HuH-7 (cell line): ENCODE data around the gene SNRPD1.
"Not testable (repeated sequence)": the region's sequence is repeated elsewhere in the genome, so short reads cannot be mapped to it uniquely, and the experiment has no call there.

Source experiments
- DNase-seq: peaks from one replicate; pipeline ENCODE4 v3.0.0; 2011; ENCODE audit warnings: low spot score

SNRPD1 gene

DNA sequence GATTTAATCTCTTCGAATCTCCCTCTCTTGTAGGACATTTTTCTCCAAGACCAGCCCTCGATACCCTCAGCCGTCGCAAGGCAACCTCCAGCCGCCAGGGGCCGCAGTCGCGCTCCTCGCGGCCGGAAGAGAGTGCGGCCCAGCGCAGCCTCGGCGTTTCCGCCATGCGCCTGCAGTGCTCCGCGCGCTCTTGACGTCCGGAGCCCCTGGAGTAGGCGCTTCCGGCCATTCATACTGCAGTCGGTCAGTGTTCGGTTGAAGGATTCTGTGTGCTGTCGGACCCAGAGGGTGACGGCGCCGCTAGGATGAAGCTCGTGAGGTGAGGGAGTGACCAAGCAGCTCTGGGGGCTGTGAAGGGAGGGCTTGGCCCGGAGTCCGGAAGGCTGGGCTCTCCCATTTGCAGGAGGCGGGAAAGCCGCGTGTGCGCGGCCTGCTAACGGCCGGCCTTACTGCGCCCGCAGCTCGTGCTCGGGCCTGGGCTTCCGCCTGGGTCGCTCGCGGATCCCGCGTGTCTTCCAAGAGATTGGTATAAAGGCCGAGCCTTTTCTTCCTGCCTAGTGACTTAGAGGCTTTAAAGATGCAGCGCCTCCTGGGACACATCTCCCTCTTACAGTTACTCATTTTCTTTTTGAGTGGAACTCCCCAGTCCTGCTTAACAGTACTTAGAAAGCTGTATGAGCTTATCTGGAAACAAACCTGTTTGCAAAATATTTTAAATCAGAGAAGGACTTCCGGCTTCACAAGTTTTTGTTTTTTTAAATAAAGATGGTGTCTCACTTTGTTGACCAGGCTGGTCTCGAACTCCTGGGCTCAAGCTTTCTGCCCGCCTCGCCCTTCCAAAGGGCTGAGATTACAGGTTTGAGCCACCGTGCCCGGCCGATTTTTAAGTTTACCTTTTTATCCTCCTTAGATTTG, at the start of gene SNRPD1:
Gene SNRPD1 (plus strand): TSS at position 190 of the 915 bp plus-strand sequence. CDS start 116 bp downstream, at position 306.
- peak; percentile 90 for DNase-seq

DNA sequence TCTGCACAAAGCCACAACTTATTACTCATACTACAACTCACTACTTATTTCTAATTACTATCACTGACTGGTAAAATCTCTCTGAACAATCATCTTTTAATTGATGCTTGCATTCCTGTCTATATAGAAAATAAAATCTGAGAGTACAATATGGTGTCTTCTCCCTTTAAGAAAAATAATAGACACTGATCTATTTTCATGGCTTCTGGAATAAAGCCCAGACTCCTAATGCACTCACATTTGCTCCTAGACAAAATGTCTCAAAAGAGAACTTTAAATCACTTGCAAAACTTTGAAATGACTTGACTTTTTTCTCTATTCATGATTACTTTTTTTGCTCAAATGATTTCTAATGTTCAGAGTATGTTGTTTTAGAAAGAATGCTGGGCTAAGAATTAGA, 40.3 kb upstream of the SNRPD1 start:
- DNase-seq, result no peak

DNA sequence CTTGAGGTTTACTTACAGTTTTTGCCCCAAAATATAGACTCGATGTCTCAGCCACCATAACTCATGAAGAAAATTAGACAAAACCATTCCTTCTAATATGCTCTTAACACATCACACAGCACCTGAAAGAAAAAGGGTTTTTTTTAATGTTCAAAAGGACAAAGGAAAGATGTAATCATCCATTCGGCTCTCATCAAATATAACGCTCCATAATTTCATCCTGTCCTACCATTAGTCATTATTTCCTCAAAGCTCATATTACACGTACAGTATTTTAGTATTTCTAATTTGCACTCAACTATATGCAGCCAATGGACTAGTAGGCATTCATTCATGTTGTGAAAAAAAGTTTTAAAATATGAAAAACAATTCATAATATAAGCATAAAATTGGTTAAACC, 36.5 kb upstream of the SNRPD1 start:
- no peak for DNase-seq

DNA sequence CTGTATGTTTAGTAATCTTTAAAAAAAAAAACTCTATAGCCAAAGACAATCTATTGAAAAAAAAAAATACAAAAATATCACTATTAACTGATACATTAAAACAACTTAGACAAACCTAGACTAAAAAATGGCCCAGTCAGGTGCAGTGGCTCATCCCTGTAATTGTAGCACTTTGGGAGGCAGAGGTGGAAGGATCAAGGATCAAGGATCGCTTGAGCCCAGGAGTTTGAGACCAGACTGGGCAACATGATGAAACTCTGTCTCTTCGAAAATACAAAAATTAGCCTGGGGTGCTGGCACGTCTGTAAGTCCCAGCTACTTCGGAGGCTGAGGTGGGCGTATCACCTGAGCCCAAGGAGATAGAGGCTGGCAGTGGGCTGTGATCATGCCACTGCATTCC, 27.7 kb upstream of the SNRPD1 start:
- DNase-seq, result no peak

DNA sequence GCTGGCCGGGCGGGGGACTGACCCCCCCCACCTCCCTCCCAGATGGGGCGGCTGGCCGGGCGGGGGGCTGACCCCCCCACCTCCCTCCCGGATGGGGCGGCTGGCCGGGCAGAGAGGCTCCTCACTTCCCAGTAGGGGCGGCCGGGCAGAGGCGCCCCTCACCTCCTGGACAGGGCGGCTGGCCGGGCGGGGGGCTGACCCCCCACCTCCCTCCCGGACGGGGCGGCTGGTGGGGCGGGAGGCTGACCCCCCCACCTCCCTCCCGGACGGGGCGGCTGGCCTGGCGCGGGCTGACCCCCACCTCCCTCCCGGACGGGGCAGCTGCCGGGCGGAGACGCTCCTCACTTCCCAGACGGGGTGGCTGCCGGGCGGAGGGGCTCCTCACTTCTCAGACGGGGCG, 19.8 kb upstream of the SNRPD1 start:
- not testable (repeated sequence) for DNase-seq

DNA sequence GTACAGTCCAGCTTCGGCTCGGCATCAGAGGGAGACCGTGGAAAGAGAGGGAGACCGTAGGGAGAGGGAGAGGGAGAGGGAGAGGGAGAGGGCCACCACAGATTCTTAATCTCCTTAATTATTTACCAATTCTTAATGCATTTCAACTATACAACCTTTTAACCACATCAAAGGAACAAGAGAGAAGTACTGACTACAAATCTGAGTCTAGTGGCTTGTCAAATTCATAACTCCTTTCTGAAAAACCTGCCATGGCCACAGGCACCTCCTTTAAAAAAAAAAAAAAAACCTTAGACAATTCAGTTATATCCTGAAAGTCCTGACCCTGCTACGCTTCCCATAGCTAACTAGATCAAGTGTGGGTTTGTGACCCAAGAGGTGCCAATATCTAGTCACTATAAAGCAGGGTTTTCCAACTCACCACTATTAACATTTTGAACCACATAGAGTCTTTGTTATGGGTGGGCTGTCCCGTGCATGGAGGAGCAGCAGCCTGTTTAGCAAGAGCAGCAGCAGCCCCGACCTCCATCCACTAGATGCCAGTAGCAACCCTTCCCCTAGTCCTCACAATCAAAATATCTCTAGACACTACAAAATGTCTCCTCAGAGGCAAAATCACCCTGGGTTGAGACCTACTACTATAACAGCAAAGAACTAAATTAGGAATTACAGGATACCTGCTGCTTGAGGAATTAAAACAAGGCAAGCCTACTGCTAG, 18.4 kb upstream of the SNRPD1 start:
- DNase-seq, result no peak

DNA sequence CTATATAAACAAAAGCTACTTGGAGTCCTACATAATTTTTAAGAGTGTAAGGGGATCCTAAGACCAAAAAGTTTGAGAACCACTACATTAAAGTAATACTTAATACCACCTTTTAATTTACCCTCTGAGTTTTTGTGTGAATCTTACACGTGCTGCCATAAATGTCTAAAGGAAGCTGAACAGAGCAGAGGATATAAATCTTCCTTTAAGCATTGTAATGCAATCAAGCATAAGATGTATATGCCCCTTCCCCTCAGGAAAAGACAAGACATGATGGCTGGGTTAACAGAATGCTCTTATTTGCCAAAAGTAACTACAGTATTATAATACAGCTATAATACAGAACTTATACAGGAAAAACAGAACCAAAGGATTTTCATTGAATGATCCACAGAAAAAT, 14.5 kb upstream of the SNRPD1 start:
- no peak for DNase-seq

DNA sequence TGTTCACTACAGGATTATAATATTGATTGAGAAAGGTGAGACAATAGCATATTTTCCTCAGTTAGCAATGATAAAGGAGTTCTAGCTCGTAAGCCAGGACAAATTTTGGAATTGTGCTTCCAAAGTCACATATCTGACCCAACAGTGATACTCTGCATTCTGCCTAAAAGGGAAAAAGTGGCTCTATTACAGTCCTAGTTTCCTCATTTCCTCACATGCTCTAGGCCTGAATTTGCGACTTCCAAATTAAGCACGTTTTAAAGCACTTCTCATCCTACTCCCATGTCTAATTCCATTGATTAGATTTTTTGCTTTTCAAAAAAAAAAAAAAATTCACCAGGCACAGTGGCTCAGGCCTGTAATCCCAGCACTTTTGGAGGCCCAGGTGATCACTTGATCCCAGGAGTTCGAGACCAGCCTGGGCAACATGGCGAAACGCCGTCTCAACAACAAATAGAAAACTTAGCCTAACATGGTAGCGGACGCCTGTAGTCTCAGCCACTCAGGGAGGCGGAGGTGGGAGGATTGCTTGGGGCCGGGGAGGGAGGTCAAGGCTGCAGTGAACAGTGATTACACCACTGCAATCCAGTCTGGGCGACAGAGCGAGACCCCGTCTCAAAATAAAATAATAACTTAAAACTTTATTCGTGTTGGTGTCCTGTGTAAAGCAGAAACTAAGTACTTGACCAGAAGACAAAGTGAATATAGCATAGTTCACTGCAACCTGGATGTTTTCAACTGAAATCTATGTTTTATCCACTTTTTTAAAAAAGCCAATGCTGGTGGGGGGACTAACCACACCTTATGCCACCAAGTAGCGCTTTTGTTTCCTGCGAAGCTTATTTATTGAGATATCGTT, 13.2 kb upstream of the SNRPD1 start:
- DNase-seq, result peak; percentile 30

DNA sequence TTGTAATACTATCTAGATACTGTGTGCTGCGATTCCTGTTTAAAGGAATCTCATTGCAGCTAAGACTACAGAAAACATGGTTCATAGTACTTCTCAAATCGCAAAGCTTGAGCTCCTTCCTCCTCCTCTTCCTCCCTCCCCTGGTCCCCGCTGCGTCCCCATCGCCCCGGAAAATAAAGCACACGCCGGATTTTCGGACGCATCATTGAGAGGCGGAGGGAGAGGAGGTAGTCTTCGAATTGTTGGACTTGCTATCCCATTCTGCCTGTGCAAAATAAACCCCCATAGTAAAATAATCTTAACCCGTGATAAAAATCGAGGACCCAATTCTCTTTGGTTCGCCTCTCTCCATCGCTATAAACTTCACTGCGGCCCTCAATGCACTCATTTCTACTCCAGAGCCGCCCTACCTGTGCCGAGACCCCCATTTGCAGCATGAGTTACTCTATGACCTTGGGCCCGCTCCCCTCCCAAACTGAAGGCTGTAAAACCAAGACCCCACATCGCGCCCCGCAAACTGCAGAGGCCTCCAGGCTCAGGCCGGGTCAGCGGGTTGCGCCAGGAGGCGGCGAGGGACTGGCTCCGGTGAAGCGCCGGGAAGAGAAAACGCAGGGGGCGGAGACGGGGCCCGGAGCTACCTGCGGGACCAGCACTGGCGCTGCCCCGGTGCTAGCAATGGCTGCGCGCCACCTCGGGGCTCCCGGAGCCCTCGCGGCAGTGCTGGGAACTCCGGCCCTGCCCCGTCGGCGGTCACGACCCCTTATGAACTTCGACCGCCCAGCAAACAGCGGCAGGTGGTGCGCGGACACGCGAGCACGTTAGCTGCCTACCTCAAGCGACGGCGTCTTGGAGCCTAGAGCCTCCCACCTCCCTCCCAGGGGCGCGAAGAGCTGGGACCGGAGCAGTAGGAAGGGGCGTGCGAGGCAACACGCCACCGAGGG, 12.3 kb upstream of the SNRPD1 start:
- peak; percentile 74 for DNase-seq

DNA sequence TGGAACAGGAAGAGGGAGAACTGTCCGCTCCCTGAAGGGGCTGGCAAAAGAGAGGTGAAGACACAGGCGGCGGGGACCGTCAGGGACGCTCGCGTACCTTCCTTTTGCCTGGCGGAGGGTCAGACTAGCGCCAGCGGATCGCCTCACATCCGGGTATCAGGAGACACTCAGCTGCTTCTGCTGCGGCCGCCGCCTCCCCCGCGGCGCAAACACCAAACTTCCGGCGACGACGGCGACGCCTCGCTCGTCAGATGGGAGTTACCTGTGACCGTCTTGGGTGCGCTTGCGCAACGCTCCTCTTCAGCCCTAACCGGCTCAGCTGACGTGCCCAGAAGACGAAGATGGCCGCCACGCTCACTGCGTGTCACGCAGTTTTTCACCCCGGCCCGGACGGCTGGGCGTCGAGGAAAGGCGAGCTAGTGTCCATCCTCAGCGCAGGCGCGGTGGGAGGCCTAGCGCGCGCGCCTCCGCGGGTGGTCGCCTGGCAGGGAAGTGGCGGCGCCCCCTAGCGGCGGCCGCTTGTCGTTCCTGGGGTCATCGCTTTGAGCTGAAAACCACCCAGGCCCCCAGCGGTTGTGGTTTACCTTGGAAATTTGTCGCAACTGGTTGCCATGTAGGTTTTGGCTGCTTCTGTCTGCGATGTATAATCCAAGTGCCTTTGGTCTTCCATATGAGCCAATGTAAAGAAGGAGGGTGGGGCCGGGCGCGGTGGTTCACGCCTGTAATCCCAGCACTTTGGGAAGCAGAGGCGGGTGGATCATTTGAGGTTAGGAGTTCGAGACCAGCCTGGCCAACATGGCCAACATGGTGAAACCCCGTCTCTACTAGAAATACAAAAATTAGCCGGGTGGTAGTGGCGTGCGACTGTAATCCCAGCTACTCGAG, 11.3 kb upstream of the SNRPD1 start, which contains the start of gene ESCO1:
Gene ESCO1 (minus strand): TSS at position 179 of the 885 bp plus-strand sequence. CDS start 25,861 bp downstream, outside the sequence.
- peak; percentile 96 for DNase-seq

DNA sequence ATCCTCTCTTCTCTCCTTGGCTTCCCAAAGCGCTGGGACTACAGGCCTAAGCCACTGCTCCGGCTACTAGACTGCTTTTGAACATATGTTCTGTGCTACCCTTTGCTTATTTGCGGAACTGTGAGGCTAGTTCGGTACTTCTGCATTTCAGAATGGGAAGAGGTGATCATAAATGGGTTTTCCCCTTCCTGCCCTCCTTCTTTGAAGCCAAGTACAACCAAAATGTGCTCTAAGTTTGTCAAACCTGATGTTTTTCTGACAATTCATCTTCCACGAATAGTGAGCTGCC, 9.9 kb upstream of the SNRPD1 start:
- no peak for DNase-seq

DNA sequence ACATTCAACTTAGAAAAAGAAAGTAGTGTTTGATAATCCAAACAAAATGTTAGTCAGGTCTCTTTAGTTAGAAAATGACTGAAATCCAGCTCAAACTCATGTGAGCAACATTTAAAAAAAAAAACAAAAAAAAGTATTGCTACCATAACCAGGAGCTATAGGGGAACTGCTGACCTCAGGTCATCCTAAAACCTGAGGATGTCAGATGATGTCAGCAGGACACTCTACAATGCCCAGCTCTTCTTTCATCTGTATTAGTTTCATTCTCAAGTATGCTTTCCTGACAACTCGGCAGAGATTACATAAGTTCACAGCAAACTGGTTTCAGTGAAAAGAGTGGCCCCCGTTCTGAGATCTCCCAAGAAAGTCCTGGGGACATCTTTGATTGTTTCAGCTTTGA, 7.4 kb upstream of the SNRPD1 start:
- no peak for DNase-seq

DNA sequence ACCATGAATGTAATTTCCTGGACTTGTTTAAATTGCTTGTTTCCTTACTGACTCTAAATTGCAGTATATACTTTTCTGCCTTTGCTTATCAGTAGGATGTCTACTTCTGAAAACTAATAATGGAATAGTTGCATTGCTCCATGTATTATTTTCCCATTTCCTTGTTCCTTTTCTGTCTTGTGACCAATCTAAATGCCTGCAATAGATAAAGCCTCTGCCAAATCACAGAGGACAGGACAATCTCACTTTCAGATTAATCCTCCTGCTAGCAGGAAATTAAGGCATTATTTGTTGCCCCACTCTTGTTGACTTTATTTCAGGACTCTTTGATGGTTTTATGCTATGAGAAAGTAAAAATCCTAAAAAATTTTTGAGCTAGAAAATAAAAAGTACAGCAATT, 6.9 kb upstream of the SNRPD1 start:
- no peak for DNase-seq

DNA sequence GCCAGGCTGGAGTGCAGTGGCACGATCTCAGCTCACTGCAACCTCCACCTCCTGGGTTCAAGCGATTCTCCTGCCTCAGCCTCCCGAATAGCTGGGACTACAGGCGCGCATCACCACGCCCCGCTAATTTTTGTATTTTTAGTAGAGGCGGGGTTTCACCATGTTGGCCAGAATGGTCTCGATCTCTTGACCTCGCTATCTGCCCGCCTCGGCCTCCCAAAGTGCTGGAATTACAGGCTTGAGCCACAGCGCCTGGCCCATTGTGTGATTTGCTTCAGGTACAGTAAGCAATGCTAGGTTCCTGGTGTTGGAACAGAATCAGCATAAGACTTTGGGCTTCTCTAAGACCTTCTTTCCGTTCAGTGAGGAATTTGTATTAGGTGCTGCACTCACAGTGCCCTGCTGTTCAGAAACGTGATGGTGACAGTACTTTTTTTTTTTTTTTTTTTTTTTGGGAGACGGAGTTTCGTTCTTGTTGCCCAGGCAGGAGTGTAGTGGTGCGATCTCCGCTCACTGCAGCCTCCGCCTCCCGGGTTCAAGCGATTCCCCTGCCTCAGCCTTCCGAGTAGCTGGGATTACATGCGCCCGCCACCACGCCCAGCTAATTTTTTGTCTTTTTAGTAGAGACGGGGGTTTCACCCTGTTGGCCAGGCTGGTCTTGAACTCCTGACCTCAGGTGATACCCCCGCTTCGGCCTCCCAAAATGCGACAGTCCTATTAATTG, 551 bp upstream of the SNRPD1 start:
- not testable (repeated sequence) for DNase-seq

DNA sequence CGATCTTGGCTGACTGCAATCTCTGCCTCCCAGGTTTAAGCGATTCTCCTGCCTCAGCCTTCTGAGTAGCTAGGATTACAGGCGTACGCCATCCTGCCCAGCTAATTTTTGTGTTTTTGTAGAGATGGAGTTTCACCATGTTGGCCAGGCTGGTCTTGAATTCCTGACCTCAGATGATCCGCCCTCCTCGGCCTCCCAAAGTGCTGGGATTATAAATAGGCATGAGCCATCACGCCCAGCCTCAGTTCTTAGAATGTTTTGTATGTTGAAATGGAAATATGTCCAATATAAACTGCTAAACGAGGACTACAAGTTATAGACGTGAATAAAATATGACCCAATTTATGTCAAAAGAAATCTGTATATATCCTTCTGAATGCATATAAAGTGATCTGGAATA, 9.5 kb downstream of the SNRPD1 start:
- DNase-seq, result not testable (repeated sequence)

DNA sequence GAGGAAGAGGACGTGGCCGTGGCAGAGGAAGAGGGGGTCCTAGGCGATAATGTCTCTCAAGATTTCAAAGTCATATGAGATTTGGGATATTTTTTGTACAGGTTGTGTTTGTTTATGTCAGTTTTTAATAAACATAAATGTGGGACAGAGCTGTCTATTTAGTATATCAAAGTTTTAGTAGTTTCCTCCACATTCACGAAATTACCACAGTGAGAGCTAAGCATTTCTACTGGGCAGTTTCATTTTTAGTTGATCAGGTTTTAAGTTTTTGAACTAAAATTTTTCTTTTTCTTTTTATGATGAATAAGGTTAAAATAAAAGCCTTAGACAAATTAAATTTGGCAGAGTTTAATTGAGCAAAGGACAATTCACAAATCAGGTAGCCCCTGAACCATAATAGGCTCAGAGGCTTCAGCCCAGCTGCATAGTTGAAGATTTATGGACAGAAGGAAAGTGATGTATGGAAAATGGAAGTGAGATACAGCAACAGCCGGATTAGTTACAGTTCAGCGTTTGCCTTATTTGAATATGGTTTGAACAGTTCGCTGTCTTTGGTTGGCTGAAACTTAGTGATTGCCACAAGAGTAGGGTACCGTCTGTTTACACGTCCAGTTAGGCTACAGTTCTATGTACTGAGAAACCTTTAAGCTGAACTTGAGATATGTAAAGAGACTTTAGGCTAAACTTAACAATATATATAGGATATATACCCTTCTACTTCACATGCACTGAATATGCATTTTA, 17.1 kb downstream of the SNRPD1 start:
- DNase-seq, result no peak

DNA sequence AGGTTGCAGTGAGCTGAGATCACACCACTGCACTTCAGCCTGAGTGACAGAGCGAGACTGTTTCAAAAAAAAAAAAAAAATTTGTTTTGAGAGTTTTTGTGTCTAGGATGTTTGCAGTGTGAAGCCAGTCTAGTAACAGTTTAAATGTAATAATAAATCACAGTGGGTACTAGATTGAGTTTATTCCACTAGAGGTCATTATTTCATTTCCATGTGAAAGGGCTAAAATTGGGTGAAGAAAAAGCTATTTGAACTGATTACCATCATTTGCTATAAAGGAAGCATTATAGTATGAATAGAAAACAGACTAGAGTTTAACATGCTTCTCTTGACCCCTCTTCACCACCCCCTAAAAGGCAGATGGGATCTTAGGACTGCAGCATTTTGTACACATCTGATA, 20.3 kb downstream of the SNRPD1 start:
- no peak for DNase-seq

DNA sequence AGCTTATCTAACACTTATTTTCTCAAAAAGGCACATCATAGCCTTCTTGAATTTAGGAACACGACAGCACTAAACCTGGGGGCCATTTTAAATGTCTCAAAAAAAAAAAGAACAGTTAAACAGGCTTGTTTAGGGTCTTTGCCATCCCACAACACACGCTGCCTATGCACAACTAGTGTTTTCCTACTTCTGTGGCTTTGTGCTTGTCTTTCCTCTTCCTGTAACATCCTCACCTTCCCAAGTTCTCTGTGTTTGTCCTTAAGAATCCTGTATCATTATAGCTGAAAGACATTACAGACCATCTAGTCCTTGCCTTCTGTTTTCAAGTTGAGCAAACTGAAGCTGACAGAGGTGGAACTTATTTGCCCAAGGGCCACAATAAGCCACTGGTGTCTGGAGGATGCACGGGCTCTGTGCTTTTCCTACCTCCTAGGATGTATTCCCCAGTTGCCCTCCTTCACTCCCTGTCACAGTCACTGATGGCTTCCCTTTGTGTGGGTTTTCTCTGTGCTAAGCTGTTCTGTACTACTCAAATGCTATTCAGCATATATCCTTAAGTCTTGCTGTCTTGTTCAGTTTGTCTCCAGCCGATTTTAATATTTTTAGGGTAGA, 22.6 kb downstream of the SNRPD1 start:
- DNase-seq, result no peak
